Body of pancreas (tissue), 4 donors: Measurements from ENCODE around the gene CTXND1.

Experiments
- CTCF ChIP-seq, 7 experiments: fragments of 450-650 bp in 4 of 7; fragments of 200-600 bp in 3 of 7; sonication (generic) in 3 of 7; IDR thresholded peaks; one replicate each; pipeline ENCODE4 v1.5.1; 2016 to 2019; ENCODE audit warnings: antibody characterized with exemption in 7 of 7
- POLR2A ChIP-seq, 3 donors: fragments of 450-650 bp; IDR thresholded peaks; one replicate each; pipeline ENCODE4 v1.6.1; 2016; ENCODE audit warnings: antibody characterized with exemption in 3 of 3, mild to moderate bottlenecking in 2 of 3

GRCh38 chr15:80301472-80301871 is 49.5 kb upstream of the CTXND1 start:
- TF ChIP-seq POLR2A (IDR thresholded peaks at IDR 0.05) (no peak), CTCF (IDR thresholded peaks at IDR 0.05) (no peak)
